NOMO-1 treated with dmso at 0.1 percent for 144 hours (cell line): ENCODE results near the gene DDX19B.
"Not testable (repeated sequence)": the region's sequence is repeated elsewhere in the genome, so short reads cannot be mapped to it uniquely, and the experiment has no call there.

Experiments
- DNase-seq: peaks from one replicate; lab custom pipeline; 2025; ENCODE audit not compliant: unreplicated experiment; lab: John Stamatoyannopoulos, UW

DDX19B gene

GRCh38 chr16:70298988-70299938 lies at the start of gene DDX19B:
DDX19B (plus strand) TSS chr16:70299186; CDS start chr16:70299298, 112 bp downstream.
- DNase-seq, result peak; percentile 66

GRCh38 chr16:70249697-70250096 lies 49.3 kb upstream of the DDX19B start:
- DNase-seq, result not testable (repeated sequence)

GRCh38 chr16:70250748-70251628 lies 48.0 kb upstream of the DDX19B start:
- no peak for DNase-seq

DNA sequence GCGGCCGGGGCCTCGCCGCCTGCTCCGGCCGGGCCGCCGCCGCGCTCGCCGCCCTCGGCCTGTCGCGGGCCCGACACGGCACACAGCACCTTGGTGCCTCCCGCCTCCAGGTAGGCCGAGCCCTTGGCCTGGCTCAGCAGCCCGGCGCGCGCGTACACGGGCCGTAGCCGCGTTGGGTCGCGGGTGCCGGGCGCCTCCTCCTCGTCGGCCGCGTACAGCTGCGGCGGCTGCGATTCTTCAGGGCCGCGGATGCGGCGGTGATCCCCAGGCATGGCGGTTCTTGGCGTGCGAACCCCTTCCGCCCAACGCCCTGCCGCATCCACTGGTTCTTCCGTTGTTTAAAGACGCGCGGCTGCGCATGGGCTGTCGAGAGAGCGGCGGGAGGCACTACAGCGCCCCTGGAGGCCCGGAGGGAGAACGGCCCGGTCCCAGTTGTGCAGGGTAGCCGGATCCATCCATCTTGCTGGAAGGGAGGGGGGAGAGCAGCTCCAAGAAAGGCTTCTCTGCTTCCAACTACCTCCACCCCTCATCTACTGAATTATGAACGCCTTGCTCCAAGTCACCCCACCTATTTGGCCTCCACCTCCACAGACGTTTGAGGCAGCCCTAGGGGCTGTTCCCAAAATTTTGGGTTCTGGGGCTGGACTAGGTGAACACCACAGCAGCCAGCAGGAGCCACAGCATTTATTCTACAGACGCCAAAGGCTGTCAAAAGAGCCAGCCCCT lies 47.2 kb upstream of the DDX19B start, which contains the start of gene EXOSC6:
EXOSC6 (minus strand) TSS at position 312 of the 726 bp plus-strand sequence; CDS start at position 272, 40 bp downstream.
- DNase-seq, result peak; percentile 94

DNA sequence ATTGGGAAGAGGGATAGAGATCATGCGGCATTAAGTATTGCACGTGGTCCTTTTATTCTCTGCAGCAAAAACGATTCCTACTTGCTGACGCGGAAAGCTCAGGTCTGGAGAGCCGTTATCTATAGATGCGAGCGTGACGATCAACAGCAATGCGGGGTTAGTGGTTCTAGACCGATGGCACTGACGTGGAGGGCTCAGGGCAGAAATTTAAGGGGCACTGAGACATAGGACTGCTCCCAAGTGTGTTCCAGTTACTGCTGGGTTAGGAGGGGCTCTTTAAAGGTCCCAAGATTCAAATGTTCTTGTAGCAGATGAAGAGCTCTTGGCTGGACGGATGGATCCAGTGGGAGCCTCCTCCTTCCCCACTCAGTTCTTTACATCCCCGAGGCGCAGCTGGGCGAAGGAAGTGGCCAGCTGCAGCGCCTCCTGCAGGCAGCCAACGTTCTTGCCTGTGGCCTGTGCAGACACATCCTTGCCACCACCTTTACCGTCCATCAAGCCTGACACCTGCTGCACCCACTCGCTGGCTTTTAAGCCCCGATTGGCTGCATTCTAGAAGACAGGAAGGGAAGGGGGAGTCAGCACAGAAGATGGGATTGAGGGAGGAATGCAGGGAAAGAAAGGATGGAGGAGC lies 46.5 kb upstream of the DDX19B start:
- no peak for DNase-seq

DNA sequence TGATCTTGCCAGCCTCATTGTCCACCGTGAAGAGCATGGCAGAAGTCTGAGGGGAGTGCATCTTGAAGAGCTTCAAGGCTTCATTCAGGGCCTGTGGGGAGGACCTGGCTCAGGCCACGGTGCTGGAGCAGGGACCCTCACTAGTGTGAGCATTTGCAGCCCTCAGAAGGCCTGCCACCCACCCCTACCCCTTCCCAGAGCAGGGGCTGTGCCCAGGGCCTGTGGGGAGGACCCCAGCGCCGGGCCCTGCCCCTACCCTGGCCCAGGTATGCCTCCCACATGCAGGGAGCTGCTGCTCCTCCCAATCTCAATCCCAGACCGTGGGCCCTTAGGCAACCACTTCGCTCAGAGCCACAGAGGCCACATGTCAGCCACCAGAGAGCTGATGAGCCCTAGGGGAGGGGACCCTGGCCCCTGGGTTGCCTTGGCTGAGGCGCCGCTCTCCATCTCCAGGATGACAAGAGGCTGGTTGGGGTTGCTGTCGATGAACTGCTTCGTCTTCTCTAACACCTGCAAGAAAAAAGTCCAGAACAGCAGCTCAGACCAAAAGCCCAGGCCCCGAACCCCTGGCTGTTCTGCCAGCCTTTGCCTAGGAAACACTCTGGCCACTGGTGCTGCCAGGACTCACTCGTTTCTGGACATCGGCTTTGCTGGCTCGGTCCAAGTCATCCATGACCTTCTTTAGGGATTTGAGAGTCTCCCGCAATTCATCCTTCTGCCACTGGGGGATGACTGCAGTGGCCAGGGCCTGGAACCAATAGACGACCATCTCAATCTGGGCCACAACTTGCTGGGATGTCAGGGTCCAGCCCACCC lies 45.5 kb upstream of the DDX19B start:
- no peak for DNase-seq

GRCh38 chr16:70254180-70254964 lies 44.6 kb upstream of the DDX19B start:
- no peak for DNase-seq

GRCh38 chr16:70254965-70255286 lies 44.1 kb upstream of the DDX19B start:
- DNase-seq, result no peak

DNA sequence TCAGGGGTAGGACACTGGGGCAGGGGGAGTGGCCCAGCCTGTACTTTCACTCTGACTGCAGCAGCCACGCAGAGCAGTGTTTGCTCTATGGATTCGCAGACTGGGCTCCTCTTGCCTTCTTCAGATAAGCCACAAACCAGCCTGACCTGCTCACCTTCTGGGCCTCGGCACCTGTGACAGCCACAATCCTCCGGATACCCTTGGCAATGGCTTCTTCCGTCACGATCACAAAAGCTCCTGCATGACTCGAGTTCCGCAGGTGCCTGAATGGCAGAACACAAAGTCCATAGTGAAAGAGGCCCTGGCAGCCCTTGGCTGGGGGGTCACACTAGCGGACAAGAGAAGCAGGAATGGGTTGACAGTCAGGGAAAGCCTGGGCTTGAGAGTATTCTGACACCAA lies 43.4 kb upstream of the DDX19B start:
- DNase-seq, result no peak

- DNase-seq, result no peak
These were observed 41.6 kb upstream of the DDX19B start for GRCh38 chr16:70257391-70257790.

- DNase-seq, result no peak
These were observed 40.9 kb upstream of the DDX19B start for GRCh38 chr16:70258065-70258464.

DNA sequence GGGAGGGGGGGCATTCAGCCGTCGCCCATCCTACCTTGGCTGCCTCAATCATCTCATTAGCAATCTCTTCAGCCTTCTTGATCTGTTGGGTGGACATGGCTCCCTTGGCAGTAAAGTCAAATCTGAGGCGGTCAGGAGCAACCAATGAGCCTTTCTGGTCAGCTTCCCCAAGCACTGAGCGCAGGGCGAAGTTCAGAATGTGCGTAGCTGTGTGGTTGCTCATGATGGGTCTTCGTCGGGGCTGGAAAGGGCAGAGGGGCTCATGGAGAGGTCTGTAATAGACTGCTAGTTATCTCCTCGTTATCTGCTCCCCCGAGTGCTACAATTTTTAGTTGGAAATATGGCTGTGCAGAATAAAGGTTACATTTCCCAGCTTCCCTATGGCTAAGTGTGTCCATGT lies 40.0 kb upstream of the DDX19B start:
- DNase-seq, result no peak

GRCh38 chr16:70259903-70260302 lies 39.1 kb upstream of the DDX19B start:
- DNase-seq, result not testable (repeated sequence)

GRCh38 chr16:70267516-70267915 lies 31.5 kb upstream of the DDX19B start:
- DNase-seq, result no peak

- DNase-seq, result not testable (repeated sequence)
These were observed 31.1 kb upstream of the DDX19B start for GRCh38 chr16:70267922-70268321.

- no peak for DNase-seq
These were observed 29.5 kb upstream of the DDX19B start for GRCh38 chr16:70269471-70269870.

- DNase-seq, result no peak
These were observed 28.8 kb upstream of the DDX19B start for GRCh38 chr16:70270176-70270575.

DNA sequence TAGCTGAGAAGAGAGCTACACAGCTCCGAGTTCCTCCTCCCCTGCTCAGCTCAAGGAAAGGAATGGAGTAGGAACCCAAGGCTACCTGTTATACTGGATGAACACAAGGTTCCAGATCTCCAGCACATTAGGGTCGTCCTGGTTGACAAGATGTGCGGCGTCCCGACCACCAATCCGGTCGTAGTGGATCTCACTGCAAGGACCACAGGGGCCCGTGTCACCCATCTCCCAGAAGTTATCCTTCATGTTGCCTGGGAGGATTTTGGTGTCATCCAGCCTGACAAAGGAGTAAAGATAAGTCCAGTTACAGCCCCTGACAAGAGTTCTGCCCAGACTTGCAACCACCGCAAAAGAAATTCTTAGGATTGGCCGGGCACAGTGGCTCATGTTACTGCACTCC lies 27.3 kb upstream of the DDX19B start:
- no peak for DNase-seq

DNA sequence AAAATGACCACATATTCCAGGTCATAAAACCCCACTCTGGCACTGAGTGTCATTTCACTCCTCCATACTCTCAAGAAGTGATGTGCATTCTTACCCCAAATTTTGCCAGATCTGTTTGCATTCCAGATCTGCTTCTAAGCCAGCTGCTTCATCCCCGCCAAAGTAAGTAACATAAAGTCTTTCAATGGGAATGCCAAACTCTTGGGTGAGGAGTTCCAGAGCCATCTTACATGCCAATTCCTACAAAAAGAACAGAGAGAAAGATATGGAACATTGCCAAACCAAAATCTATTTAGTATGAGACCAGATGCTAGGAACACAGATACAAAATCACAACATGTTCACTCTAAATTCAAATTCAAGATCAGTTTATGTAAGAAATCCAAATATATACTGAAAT lies 22.6 kb upstream of the DDX19B start:
- DNase-seq, result no peak
